Progenitor cell of endocrine pancreas (in vitro differentiated cells): ENCODE results near the gene DPH6. TPM values are rescaled to one million over a fixed set of nuclear protein-coding genes. Genes with fewer than 3 reads are reported as not detected.

Experiments used
- DNase-seq: peaks from one replicate; pipeline ENCODE4 v3.0.0; 2021; ENCODE audit warnings: low spot score; ENCODE audit not compliant: unreplicated experiment
- H3K27ac Mint-ChIP-seq: 2 replicates; pipeline ENCODE4 v1.8.0; 2021; ENCODE audit warnings: mild to moderate bottlenecking, moderate library complexity, mixed read lengths
- H3K27me3 Mint-ChIP-seq: 2 replicates; pipeline ENCODE4 v1.8.0; 2021; ENCODE audit warnings: mixed read lengths
- H3K36me3 Mint-ChIP-seq: 2 replicates; pipeline ENCODE4 v1.8.0; 2022; ENCODE audit warnings: mixed read lengths; ENCODE audit not compliant: insufficient read depth
- H3K4me1 Mint-ChIP-seq: 2 replicates; pipeline ENCODE4 v1.8.0; 2021; ENCODE audit warnings: low read depth, mixed read lengths
- H3K4me3 Mint-ChIP-seq: 2 replicates; pipeline ENCODE4 v1.8.0; 2021; ENCODE audit warnings: low read depth, mild to moderate bottlenecking, moderate library complexity, mixed read lengths
- H3K9me3 Mint-ChIP-seq: 2 replicates; pipeline ENCODE4 v1.8.0; 2021; ENCODE audit warnings: low read depth, mixed read lengths
- CTCF ChIP-seq: fragments of 200-600 bp; sonication (generic); IDR thresholded peaks from one replicate; pipeline ENCODE4 v1.5.0; 2021; ENCODE audit warnings: antibody characterized with exemption, mild to moderate bottlenecking; ENCODE audit not compliant: unreplicated experiment
- total RNA-seq: library from RNA; stranded (reverse); gene quantifications from 2 replicates; pipeline ENCODE4 v1.2.1, GENCODE V29; 2021

Gene DPH6
- total RNA-seq, 1 donor from 2014 or later = 11.4 TPM

GRCh38 chr15:35491173-35491572 is 54.8 kb downstream of the DPH6 start:
- Mint-ChIP-seq H3K36me3 (peaks cover 19% of the 10 kb centered on the region), H3K27me3 (no peaks in the 10 kb centered on the region), H3K4me3 (no peak overlapping the region), H3K9me3 (peaks cover 19% of the 10 kb centered on the region), H3K4me1 (peaks cover 7% of the 10 kb centered on the region), H3K27ac (no peak overlapping the region)
- TF ChIP-seq CTCF = no peak
- no peak for DNase-seq

DNA sequence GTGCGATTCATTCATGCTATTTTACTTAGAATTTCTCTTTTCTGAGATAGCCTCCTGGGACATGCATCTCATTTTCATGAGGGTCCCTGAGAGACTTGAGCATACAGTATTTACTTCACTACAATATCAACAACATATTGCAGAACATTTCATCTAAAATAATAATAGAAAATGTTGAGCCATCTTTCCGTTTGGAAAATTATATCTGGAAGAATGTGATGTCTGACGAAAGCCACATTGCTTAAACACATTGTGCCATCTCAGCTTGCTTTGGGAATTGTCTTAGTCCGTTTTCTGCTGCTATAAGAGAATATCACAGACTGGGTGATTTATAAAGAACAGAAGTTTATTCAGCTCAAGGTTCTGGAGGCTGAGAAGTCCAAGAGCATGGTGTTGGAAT is 55.5 kb downstream of the DPH6 start:
- no peak for DNase-seq
- no peak overlapping the region for H3K27ac Mint-ChIP-seq
- TF ChIP-seq CTCF = no peak
- peaks cover 24% of the 10 kb centered on the region for H3K9me3 Mint-ChIP-seq
- peaks cover 7% of the 10 kb centered on the region for H3K4me1 Mint-ChIP-seq
- no peaks in the 10 kb centered on the region for H3K27me3 Mint-ChIP-seq
- no peak overlapping the region for H3K4me3 Mint-ChIP-seq
- H3K36me3 Mint-ChIP-seq = peaks cover 26% of the 10 kb centered on the region

DNA sequence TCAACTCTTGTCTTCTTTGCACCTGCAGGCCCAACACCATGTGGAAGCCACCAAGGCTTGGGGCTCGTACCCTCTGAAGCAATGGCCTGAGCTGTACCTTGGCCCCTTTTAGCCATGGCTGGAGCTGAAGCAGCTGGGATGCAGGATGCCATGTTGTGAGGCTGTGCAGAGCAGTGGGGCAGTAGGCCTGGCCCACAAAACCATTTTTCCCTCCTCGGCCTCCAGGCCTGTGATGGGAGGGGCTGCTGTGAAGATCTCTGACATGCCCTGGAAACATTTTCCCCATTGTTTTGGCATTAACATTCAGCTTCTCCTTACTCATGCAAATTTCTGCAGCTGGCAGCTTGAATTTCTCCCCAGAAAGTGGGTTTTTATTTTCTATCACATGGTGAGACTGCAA is 58.5 kb downstream of the DPH6 start:
- H3K4me1 Mint-ChIP-seq = peaks cover 5% of the 10 kb centered on the region
- no peak for TF ChIP-seq CTCF
- no peak for DNase-seq
- H3K27me3 Mint-ChIP-seq = no peaks in the 10 kb centered on the region
- H3K4me3 Mint-ChIP-seq = no peak overlapping the region
- peaks cover 24% of the 10 kb centered on the region for H3K9me3 Mint-ChIP-seq
- no peak overlapping the region for H3K27ac Mint-ChIP-seq
- H3K36me3 Mint-ChIP-seq = peaks cover 29% of the 10 kb centered on the region

- Mint-ChIP-seq H3K27ac (no peak overlapping the region), H3K4me3 (no peak overlapping the region), H3K27me3 (no peaks in the 10 kb centered on the region), H3K36me3 (peaks cover 29% of the 10 kb centered on the region), H3K4me1 (no peaks in the 10 kb centered on the region), H3K9me3 (peaks cover 24% of the 10 kb centered on the region)
- DNase-seq = no peak
- TF ChIP-seq CTCF = no peak
These were observed 59.7 kb downstream of the DPH6 start for GRCh38 chr15:35486296-35486695.

GRCh38 chr15:35485411-35485810 is 60.6 kb downstream of the DPH6 start:
- peaks cover 29% of the 10 kb centered on the region for H3K36me3 Mint-ChIP-seq
- H3K27me3 Mint-ChIP-seq = no peaks in the 10 kb centered on the region
- no peak for DNase-seq
- no peaks in the 10 kb centered on the region for H3K4me1 Mint-ChIP-seq
- no peak overlapping the region for H3K27ac Mint-ChIP-seq
- TF ChIP-seq CTCF = no peak
- no peak overlapping the region for H3K4me3 Mint-ChIP-seq
- peaks cover 24% of the 10 kb centered on the region for H3K9me3 Mint-ChIP-seq
